ENCODE data around the gene DUOXA1. TPM values are rescaled to one million over a fixed set of nuclear protein-coding genes. Genes with fewer than 3 reads are reported as not detected.

Gene DUOXA1
- polyA plus RNA-seq, 3 donors = 0.16 to 0.22 (median 0.21) TPM

Other genes starting within 250 kb of the DUOXA1 start
- not detected for gene TERB2, start 173.2 kb downstream of the DUOXA1 start, polyA plus RNA-seq (ENCODE audit: insufficient read length in 3 of 3)
- 10 to 100 TPM; 28.0 to 45.8 (median 40.1) TPM for gene SORD, start 106.7 kb downstream of the DUOXA1 start, polyA plus RNA-seq (ENCODE audit: insufficient read length in 3 of 3)
- gene DUOX2, start 15.7 kb downstream of the DUOXA1 start, polyA plus RNA-seq (ENCODE audit: insufficient read length in 3 of 3) = under 1 TPM in 2 of 3 donors, not detected in 1; 0.10 to 0.14 TPM
- not detected for gene DUOXA2, start 15.6 kb downstream of the DUOXA1 start, polyA plus RNA-seq (ENCODE audit: insufficient read length in 3 of 3)
- gene DUOX1, start 115 bp upstream of the DUOXA1 start, polyA plus RNA-seq (ENCODE audit: insufficient read length in 3 of 3) = 1 to 10 TPM; 1.7 to 3.1 (median 2.3) TPM
- gene SHF, start 58.1 kb upstream of the DUOXA1 start, polyA plus RNA-seq (ENCODE audit: insufficient read length in 3 of 3) = 10 to 100 TPM; 13.0 to 16.0 (median 15.3) TPM
- under 1 TPM; 0.40 to 0.44 (median 0.43) TPM for gene SLC28A2, start 122.4 kb upstream of the DUOXA1 start, polyA plus RNA-seq (ENCODE audit: insufficient read length in 3 of 3)
- gene GATM, start 248.7 kb upstream of the DUOXA1 start, polyA plus RNA-seq (ENCODE audit: insufficient read length in 3 of 3) = 100 to 1,000 TPM; 213 to 323 (median 246) TPM